ENCODE results near the gene CPTP. TPM values are rescaled to one million over a fixed set of nuclear protein-coding genes. Genes with fewer than 3 reads are reported as not detected.

The CPTP gene
- total RNA-seq, 1 experiment from 2014 or later, result 14.0 TPM

GRCh38 chr1:1334835-1335234 lies 10.2 kb downstream of the CPTP start:
- peaks cover under 1 to 15% (median 7%) of the 10 kb centered on the region in 3 experiments; a peak in 4 of 7 replicates for H3K36me3 Mint-ChIP-seq (ENCODE audit: insufficient read depth in 1 of 3, low read depth in 3 of 3)
- no peak for TF ChIP-seq CTCF (conservative IDR thresholded peaks at IDR 0.05)
- Histone ChIP-seq H2AK5ac (ENCODE audit: insufficient read length, low read length) (no peak overlapping the region), H3K79me1 (ENCODE audit: insufficient read depth, low read depth, low read length, poor library complexity, severe bottlenecking) (no peaks in the 10 kb centered on the region), H3K27ac (ENCODE audit: insufficient read length, low read depth, low read length) (no peak overlapping the region), H4K8ac (replicated peaks; ENCODE audit: insufficient read length, low read depth, low read length) (no peak overlapping the region), H3K4ac (ENCODE audit: low read depth, low read length) (no peak overlapping the region), H3K23ac (ENCODE audit: insufficient read length, low read depth, low read length) (no peak overlapping the region), H3K27me3 (ENCODE audit: insufficient read depth, low read length) (no peaks in the 10 kb centered on the region), H3K79me2 (ENCODE audit: insufficient read depth, low read length) (no peaks in the 10 kb centered on the region), H2BK20ac (ENCODE audit: low read depth, low read length, poor library complexity, severe bottlenecking) (no peak overlapping the region), H3K18ac (ENCODE audit: insufficient read length, low read depth, low read length) (no peak overlapping the region), H3K9me3 (ENCODE audit: control insufficient read depth, low read depth, low read length) (no peaks in the 10 kb centered on the region), H2BK15ac (ENCODE audit: low read depth, low read length) (no peak overlapping the region), H4K91ac (ENCODE audit: insufficient read length, low read depth, low read length) (no peak overlapping the region), H3K4me1 (ENCODE audit: insufficient read depth, low read length) (no peaks in the 10 kb centered on the region), H3K14ac (ENCODE audit: insufficient read depth, low read length) (no peak overlapping the region), H3T11ph (ENCODE audit: low read length) (no peak overlapping the region), H2BK5ac (ENCODE audit: insufficient read length, low read length) (no peak overlapping the region), H3K4me2 (ENCODE audit: insufficient read depth, insufficient read length, low read length) (no peak overlapping the region), H4K5ac (ENCODE audit: insufficient read length, low read depth, low read length) (no peak overlapping the region), H2AFZ (ENCODE audit: low read length) (no peak overlapping the region), H3K23me2 (ENCODE audit: insufficient read length, low read depth, low read length, poor library complexity, severe bottlenecking) (no peaks in the 10 kb centered on the region), H3K56ac (ENCODE audit: insufficient read length, low read depth, low read length) (no peak overlapping the region), H2BK12ac (ENCODE audit: insufficient read length, low read depth, low read length) (no peak overlapping the region), H3K9ac (ENCODE audit: extremely low read depth, insufficient read length, low read length) (no peak overlapping the region), H4K20me1 (ENCODE audit: control insufficient read depth, insufficient read depth, insufficient read length) (no peaks in the 10 kb centered on the region), H2BK120ac (ENCODE audit: low read depth, low read length, poor library complexity, severe bottlenecking) (no peak overlapping the region)
- H3K4me3 Mint-ChIP-seq, result no peak overlapping the region
- no peaks in the 10 kb centered on the region for H3K9me3 Mint-ChIP-seq
- no CpG with 5 or more reads among the region's 11 CpGs for WGBS (ENCODE audit: extremely low coverage, insufficient read length, low lambda C conversion rate)
- H3K27me3 Mint-ChIP-seq (ENCODE audit: low read depth), result no peaks in the 10 kb centered on the region
- no peaks in the 10 kb centered on the region for H3K4me1 Mint-ChIP-seq
- no peak overlapping the region for H3K27ac Mint-ChIP-seq
- peak; percentile 82 for DNase-seq
